GM12872 (cell line): ENCODE results near the gene DPM1.

Experiments
- CTCF ChIP-seq: IDR thresholded peaks from 3 replicates; pipeline ENCODE4 v1.5.1; 2011; ENCODE audit warnings: low read depth, mild to moderate bottlenecking, low read length, moderate library complexity; ENCODE audit not compliant: insufficient read depth

The DPM1 gene

GRCh38 chr20:50958615-50959542, 547 bp upstream of the DPM1 start, which contains the start of gene MOCS3:
TSS of gene MOCS3 (plus strand) at chr20:50958818. CDS start at chr20:50958843, 25 bp downstream.
- no peak for TF ChIP-seq CTCF

GRCh38 chr20:50957276-50957675, 1.1 kb downstream of the DPM1 start:
- TF ChIP-seq CTCF = no peak

- TF ChIP-seq CTCF = no peak
Observed at GRCh38 chr20:50953821-50954220, 4.5 kb downstream of the DPM1 start.

GRCh38 chr20:50953196-50953595, 5.1 kb downstream of the DPM1 start:
- no peak for TF ChIP-seq CTCF

GRCh38 chr20:50948132-50948785, 10.1 kb downstream of the DPM1 start:
- no peak for TF ChIP-seq CTCF

GRCh38 chr20:50943069-50943468, 15.3 kb downstream of the DPM1 start:
- TF ChIP-seq CTCF = no peak

- no peak for TF ChIP-seq CTCF
Observed at GRCh38 chr20:50933589-50933988, 24.7 kb downstream of the DPM1 start.
